CD8-positive, alpha-beta memory T cell (primary cell): ENCODE measurements around the gene VSNL1. TPM values are rescaled to one million over a fixed set of nuclear protein-coding genes. Genes with fewer than 3 reads are reported as not detected.

ENCODE experiments used
- CTCF ChIA-PET: fragments of 350-600 bp; sonication (Branson Sonifier 250); formaldehyde crosslinking; loops from one replicate; lab custom pipeline; 2021; ENCODE audit warnings: antibody characterized with exemption; lab: Charles Lee
- POLR2A ChIA-PET: fragments of 350-600 bp; sonication (Branson Sonifier 250); formaldehyde crosslinking; loops from one replicate; lab custom pipeline; 2021; ENCODE audit warnings: antibody characterized with exemption; lab: Charles Lee
- DNase-seq, 5 donors: peaks; one replicate each; pipeline versions ENCODE4 v3.0.0 to v3.0.0-alpha.2; 2020 to 2022; ENCODE audit warnings: mixed read lengths in 1 of 5
- H3K27ac ChIP-seq: one replicate; pipeline ENCODE4 v1.7.0; 2013; ENCODE audit warnings: low read depth, mild to moderate bottlenecking, low read length, moderate library complexity
- H3K27me3 ChIP-seq: 2 replicates; pipeline ENCODE4 v1.7.0; 2013; ENCODE audit warnings: low read length, mild to moderate bottlenecking; ENCODE audit not compliant: insufficient read depth, poor library complexity, severe bottlenecking
- H3K36me3 ChIP-seq: 2 replicates; pipeline ENCODE4 v1.7.0; 2013; ENCODE audit warnings: mild to moderate bottlenecking, low read length, moderate library complexity; ENCODE audit not compliant: insufficient read depth
- H3K4me1 ChIP-seq: 2 replicates; pipeline ENCODE4 v1.7.0; 2013; ENCODE audit warnings: mild to moderate bottlenecking, low read length, moderate library complexity; ENCODE audit not compliant: insufficient read depth
- H3K4me3 ChIP-seq: 2 replicates; pipeline ENCODE4 v1.7.0; 2013; ENCODE audit warnings: mild to moderate bottlenecking, low read length
- H3K9me3 ChIP-seq: 2 replicates; pipeline ENCODE4 v1.7.0; 2013; ENCODE audit warnings: mild to moderate bottlenecking, low read length
- H3K27ac Mint-ChIP-seq, 8 donors: one replicate each; pipeline ENCODE4 v1.8.0; 2020 to 2021; ENCODE audit warnings: mixed read lengths in 8 of 8, mild to moderate bottlenecking in 6 of 8, inconsistent platforms in 3 of 8, moderate library complexity in 3 of 8
- H3K27me3 Mint-ChIP-seq, 2 donors: one replicate each; pipeline ENCODE4 v1.8.0; 2020 to 2021; ENCODE audit warnings: mixed read lengths in 2 of 2, mild to moderate bottlenecking in 1 of 2, moderate library complexity in 1 of 2
- H3K36me3 Mint-ChIP-seq, 3 donors: one replicate each; pipeline ENCODE4 v1.8.0; 2020 to 2021; ENCODE audit warnings: mixed read lengths in 3 of 3, inconsistent platforms in 1 of 3, mild to moderate bottlenecking in 1 of 3
- H3K4me1 Mint-ChIP-seq, 3 donors: one replicate each; pipeline ENCODE4 v1.8.0; 2020 to 2021; ENCODE audit warnings: mixed read lengths in 3 of 3, inconsistent platforms in 1 of 3, mild to moderate bottlenecking in 1 of 3
- H3K4me3 Mint-ChIP-seq, 7 donors: one replicate each; pipeline ENCODE4 v1.8.0; 2020 to 2021; ENCODE audit warnings: mixed read lengths in 7 of 7, mild to moderate bottlenecking in 6 of 7, moderate library complexity in 4 of 7, inconsistent platforms in 2 of 7
- H3K9me3 Mint-ChIP-seq, 5 donors: one replicate each; pipeline ENCODE4 v1.8.0; 2020 to 2022; ENCODE audit warnings: mixed read lengths in 5 of 5, mild to moderate bottlenecking in 3 of 5, moderate library complexity in 2 of 5, inconsistent platforms in 1 of 5
- polyA plus RNA-seq: library from polyadenylated mRNA; unstranded; fragments of 300-500 nt; fragmentation: Illumina TruSeq; gene quantifications from one replicate; pipeline ENCODE4 v1.2.3, GENCODE V29; 2021
- total RNA-seq, 2 experiments: library from RNA; stranded (reverse); gene quantifications; one replicate each; pipeline ENCODE4 v1.2.3, GENCODE V29; 2021

VSNL1 gene
- total and polyA plus RNA-seq, 3 experiments from 2014 or later: not detected

DNA sequence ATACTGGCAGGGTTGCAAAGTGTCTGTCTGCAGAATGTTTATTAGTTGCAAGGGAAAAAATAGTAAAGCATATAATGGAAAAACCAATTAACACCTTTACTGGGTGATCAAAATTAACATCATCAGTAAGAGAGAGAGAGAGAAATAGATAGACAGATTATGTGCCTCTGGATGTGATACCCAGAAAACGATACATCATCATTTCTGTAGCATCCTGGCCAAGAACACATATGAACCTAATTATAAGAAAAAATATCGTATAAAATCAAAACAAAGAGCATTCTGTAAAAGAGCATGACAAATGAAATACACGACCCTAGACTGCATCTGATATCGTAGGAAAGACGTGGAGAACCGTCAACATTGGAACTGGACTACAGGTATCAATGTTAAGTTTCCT, 148.5 kb downstream of the VSNL1 start:
- Mint-ChIP-seq H3K27me3 (no peaks in the 10 kb centered on the region), H3K9me3 (no peaks in the 10 kb centered on the region), H3K27ac (no peak overlapping the region), H3K4me3 (no peak overlapping the region), H3K4me1 (no peaks in the 10 kb centered on the region), H3K36me3 (peaks cover 19 to 67% (median 32%) of the 10 kb centered on the region in 3 donors)
- no peaks in the 10 kb centered on the region for H3K4me1 ChIP-seq
- POLR2A ChIA-PET: no interaction called here
- no peaks in the 10 kb centered on the region for H3K9me3 ChIP-seq
- H3K27me3 ChIP-seq: no peaks in the 10 kb centered on the region
- DNase-seq: no peak
- CTCF ChIA-PET: no interaction called here
- no peak overlapping the region for H3K27ac ChIP-seq
- no peaks in the 10 kb centered on the region for H3K36me3 ChIP-seq
- no peak overlapping the region for H3K4me3 ChIP-seq

DNA sequence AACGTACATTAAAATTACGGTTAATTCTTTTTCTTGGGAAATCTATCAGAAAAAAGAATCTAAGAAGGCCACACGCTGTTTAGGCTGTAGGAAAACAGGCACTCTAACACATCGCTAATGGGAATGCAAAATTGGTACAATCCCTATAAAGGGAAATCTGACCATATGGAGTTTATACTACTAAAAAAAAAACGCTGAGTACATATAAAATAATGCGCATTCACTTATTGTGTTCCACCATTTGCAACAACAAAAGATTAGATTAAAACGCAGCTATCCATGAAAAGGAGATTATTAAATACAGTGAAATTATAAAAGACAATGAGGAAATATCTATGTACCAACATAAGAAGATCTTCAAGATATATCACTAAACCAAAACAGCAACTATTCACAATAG, 150.3 kb downstream of the VSNL1 start:
- Mint-ChIP-seq H3K27ac (no peak overlapping the region), H3K36me3 (peaks cover 19 to 74% (median 36%) of the 10 kb centered on the region in 3 donors), H3K4me1 (no peaks in the 10 kb centered on the region), H3K27me3 (no peaks in the 10 kb centered on the region), H3K9me3 (no peaks in the 10 kb centered on the region), H3K4me3 (no peak overlapping the region)
- H3K27ac ChIP-seq: no peak overlapping the region
- ChIA-PET CTCF (no interaction called here), POLR2A (no interaction called here)
- no peaks in the 10 kb centered on the region for H3K27me3 ChIP-seq
- DNase-seq: no peak
- H3K4me1 ChIP-seq: no peaks in the 10 kb centered on the region
- no peak overlapping the region for H3K4me3 ChIP-seq
- no peaks in the 10 kb centered on the region for H3K9me3 ChIP-seq
- no peaks in the 10 kb centered on the region for H3K36me3 ChIP-seq

Other genes starting within 250 kb of the VSNL1 start
- not detected for gene RAD51AP2, start 22.3 kb upstream of the VSNL1 start, total RNA-seq
- not detected for gene RAD51AP2, start 22.3 kb upstream of the VSNL1 start, polyA plus RNA-seq
- 10 to 100 TPM; 23.7 to 25.7 TPM for gene SMC6, start 213.1 kb downstream of the VSNL1 start, total RNA-seq
- 15.8 TPM for gene SMC6, start 213.1 kb downstream of the VSNL1 start, polyA plus RNA-seq
- gene GEN1, start 213.4 kb downstream of the VSNL1 start, total RNA-seq: 10 to 100 TPM; 23.6 to 28.8 TPM
- gene GEN1, start 213.4 kb downstream of the VSNL1 start, polyA plus RNA-seq: 0.31 TPM